ENCODE measurements around the gene TRIM9. TPM values are rescaled to one million over a fixed set of nuclear protein-coding genes. Genes with fewer than 3 reads are reported as not detected.

The TRIM9 gene
- total RNA-seq, 1 experiment from 2014 or later: 0.44 TPM

- TF ChIP-seq CTCF (IDR thresholded peaks at IDR 0.05) (no peak), REST (IDR thresholded peaks at IDR 0.05; ENCODE audit: insufficient read depth in 1 of 2, low read depth in 2 of 2, low read length in 1 of 2) (no peak), SIN3A (IDR thresholded peaks at IDR 0.05; ENCODE audit: borderline replicate concordance, insufficient read depth, low read depth, low read length) (no peak), POLR2AphosphoS5 (IDR thresholded peaks at IDR 0.05; ENCODE audit: low read depth, low read length) (no peak), TCF7L2 (IDR thresholded peaks at IDR 0.05; ENCODE audit: low read depth, low read length) (no peak)
- ChIA-PET POLR2A (no interaction called here), CTCF (interaction anchor here (0.6 kb wide), 1 partner anchor 161 kb away, joined by 3 read pairs; no protein-coding TSS in a partner anchor)
- H3K27me3 ChIP-seq (ENCODE audit: control insufficient read depth, insufficient read depth, low read length): peaks cover 6% of the 10 kb centered on the region; the same call in 1 of the 2 replicates
- no peaks in the 10 kb centered on the region for H3K9me3 ChIP-seq (ENCODE audit: control insufficient read depth, insufficient read depth, low read depth, low read length)
- intact Hi-C loops (cut with micrococcal nuclease; ENCODE audit: unreplicated experiment): loop anchor here (10.0 kb wide), 1 partner anchor 141 kb away; no protein-coding TSS in a partner anchor
- H3K4me3 ChIP-seq (ENCODE audit: low read depth in 2 of 2, low read length in 2 of 2): peak overlapping the region; percentile 58 to 64
- H3K36me3 ChIP-seq (ENCODE audit: control insufficient read depth, insufficient read depth, low read length): no peaks in the 10 kb centered on the region
- BruUV-seq (replicated peaks): no TSS peak
- in situ Hi-C loops (cut with HindIII; ENCODE audit: low pct_unique_long_range_greater_than_20kb, low sequenced_read_pairs): no loop called here
- no peak overlapping the region for H3K27ac ChIP-seq (ENCODE audit: low read length)
- no peak; the same call in 1 of the 2 replicates for ATAC-seq
- no peaks in the 10 kb centered on the region; the same call in 1 of the 2 replicates for H3K4me1 ChIP-seq (ENCODE audit: control insufficient read depth, insufficient read depth, low read length)
- DNase-seq (ENCODE audit: low read depth, low spot score): no peak
These were observed 1.2 kb upstream of the TRIM9 start for GRCh38 chr14:51095854-51096823.

GRCh38 chr14:51094282-51094821 lies 553 bp downstream of the TRIM9 start:
- Histone ChIP-seq H3K36me3 (ENCODE audit: control insufficient read depth, insufficient read depth, low read length) (no peaks in the 10 kb centered on the region), H3K4me1 (ENCODE audit: control insufficient read depth, insufficient read depth, low read length) (no peaks in the 10 kb centered on the region; the same call in 1 of the 2 replicates), H3K27ac (ENCODE audit: low read length) (no peak overlapping the region), H3K27me3 (ENCODE audit: control insufficient read depth, insufficient read depth, low read length) (peaks cover 6% of the 10 kb centered on the region; the same call in 1 of the 2 replicates), H3K9me3 (ENCODE audit: control insufficient read depth, insufficient read depth, low read depth, low read length) (no peaks in the 10 kb centered on the region), H3K4me3 (ENCODE audit: low read depth in 2 of 2, low read length in 2 of 2) (peak overlapping the region; percentile 58 to 64)
- DNase-seq (ENCODE audit: low read depth, low spot score) (no peak), ATAC-seq (no peak)
- intact Hi-C loops (cut with micrococcal nuclease; ENCODE audit: unreplicated experiment) (loop anchor here (10.0 kb wide), 1 partner anchor 140 kb away; no protein-coding TSS in a partner anchor), in situ Hi-C loops (cut with HindIII; ENCODE audit: low pct_unique_long_range_greater_than_20kb, low sequenced_read_pairs) (no loop called here)
- ChIA-PET POLR2A (interaction anchor here (0.6 kb wide), 1 partner anchor 11 kb away, joined by 5 read pairs; no protein-coding TSS in a partner anchor), CTCF (interaction anchor here (0.7 kb wide), 1 partner anchor 143 kb away, joined by 3 read pairs; no protein-coding TSS in a partner anchor)
- BruUV-seq (replicated peaks): no TSS peak
- TF ChIP-seq REST (IDR thresholded peaks at IDR 0.05; ENCODE audit: insufficient read depth in 1 of 2, low read depth in 2 of 2, low read length in 1 of 2) (no peak), SIN3A (IDR thresholded peaks at IDR 0.05; ENCODE audit: borderline replicate concordance, insufficient read depth, low read depth, low read length) (no peak), TCF7L2 (IDR thresholded peaks at IDR 0.05; ENCODE audit: low read depth, low read length) (no peak), CTCF (IDR thresholded peaks at IDR 0.05) (no peak), POLR2AphosphoS5 (IDR thresholded peaks at IDR 0.05; ENCODE audit: low read depth, low read length) (no peak)

Measured in Panc1 (cell line).